Activated CD4-positive, alpha-beta T cell treated with anti-CD3 and anti-CD28 coated beads for 1 hour (primary cell): Measurements from ENCODE around the gene ZNF385C.
A peak's percentile ranks its signal among the peaks of the same experiment; 100 is the strongest.

ENCODE experiments used
- DNase-seq: peaks from one replicate; pipeline ENCODE4 v3.0.0-alpha.2; 2020

Gene ZNF385C

DNA sequence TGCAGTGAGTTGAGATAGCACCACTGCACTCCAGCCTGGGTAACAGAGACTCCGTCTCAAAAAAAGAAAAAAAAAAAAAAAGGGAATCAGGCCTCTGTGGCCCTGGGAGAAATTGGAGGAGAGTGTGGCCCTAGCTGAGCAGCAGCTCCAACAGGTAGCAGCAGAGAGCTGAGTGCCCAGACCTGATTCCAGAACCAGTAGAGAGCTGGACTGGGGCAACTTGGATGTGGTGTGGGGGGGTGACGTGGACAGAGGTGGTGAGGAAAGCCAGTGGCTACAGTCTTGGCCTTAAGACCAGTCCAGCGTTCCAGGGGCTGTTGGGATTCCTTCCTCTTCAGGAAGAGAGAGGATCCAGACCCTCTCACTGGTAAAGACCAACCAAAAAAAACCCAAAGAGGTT is 26.0 kb upstream of the ZNF385C start:
- DNase-seq: no peak

DNA sequence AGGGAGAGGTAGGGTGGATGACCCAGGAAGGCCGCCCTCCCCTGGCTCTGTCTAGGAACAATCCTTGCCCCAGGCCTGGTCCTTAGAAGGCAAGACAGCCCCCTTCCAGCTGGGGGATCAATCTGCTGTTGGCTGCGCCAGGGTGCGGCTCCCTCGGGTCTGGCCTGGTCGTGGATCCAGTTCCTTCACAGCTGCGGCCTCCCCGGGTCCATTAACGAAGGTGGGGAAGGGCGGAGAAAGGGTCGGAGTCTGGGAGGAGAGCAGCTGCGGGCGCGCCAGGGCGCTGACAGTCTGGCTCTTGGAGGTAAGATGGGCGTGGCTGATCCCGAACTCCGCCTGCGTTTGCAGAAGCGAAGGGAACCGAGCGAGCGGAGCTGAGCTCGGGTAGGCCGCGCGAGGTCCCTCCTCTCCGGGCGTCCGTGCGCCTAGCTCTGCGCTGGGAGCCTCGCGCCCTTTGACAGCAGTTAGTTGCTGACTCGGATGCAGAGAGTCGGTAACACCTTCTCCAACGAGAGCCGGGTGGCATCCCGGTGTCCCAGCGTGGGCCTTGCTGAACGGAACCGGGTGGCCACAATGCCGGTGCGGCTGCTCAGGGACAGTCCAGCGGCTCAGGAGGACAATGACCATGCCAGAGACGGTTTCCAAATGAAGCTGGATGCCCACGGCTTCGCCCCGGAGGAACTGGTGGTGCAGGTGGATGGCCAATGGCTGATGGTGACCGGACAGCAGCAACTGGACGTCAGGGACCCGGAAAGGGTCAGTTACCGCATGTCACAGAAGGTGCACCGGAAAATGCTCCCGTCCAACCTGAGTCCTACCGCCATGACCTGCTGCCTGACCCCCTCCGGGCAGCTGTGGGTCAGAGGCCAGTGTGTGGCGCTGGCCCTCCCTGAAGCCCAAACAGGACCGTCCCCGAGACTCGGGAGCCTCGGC is 24.4 kb upstream of the ZNF385C start, which contains the start of gene HSPB9:
Gene HSPB9 (plus strand): TSS at position 434 of the 933 bp plus-strand sequence. CDS start 47 bp downstream, at position 481.
- no peak for DNase-seq

DNA sequence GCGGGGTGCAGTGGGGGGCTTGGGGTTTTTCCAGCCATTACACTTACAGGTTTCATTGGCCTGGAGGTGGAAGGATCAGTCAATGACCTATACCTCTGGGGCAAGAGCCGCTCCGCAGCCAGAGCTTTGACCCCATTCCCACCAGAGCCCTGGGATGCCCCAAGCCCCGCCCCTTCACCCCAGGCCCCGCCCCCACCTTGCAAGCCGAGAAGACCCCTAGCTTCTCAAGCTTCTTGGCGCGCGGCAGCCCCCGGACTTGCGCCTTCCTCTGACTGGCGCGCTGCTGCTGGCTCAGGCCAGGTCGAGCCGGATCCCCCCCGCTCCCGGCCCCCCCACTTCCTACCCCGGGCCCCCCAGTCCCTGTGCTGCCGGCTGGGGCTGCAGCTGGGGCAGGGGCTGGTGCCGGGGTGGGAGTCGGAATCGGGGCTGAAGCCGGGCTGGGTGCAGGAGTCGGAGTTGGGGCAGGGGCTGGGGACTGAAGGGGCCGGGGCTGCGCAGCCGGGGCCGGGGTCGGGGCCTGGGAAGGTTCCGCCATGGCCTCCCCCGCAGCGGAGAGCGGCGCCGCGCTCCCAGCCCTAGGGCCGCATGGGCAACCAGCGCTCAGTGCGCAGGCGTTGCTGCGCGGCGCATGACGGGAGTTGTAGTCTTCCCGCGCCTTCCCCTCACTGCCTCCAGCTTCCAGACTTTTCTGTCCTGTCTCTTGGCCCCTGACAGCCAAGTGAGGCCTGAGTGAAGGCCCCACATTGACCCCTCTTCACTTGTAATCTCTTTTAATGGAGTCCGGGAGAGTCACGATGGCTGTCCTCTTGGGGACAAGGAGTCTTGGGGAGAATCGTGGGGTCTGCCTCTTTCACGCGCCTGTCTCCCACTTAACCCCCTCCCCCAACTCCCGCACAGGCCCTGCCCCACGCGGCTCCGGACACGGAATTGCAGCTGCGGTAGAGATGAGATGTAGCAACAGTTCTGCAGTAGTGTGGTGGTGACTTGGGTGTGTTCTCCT is 22.8 kb upstream of the ZNF385C start, which contains the start of gene KAT2A:
Gene KAT2A (minus strand): TSS at position 598 of the 1,000 bp plus-strand sequence. CDS start 63 bp downstream, at position 535.
- DNase-seq: peak; percentile 71

DNA sequence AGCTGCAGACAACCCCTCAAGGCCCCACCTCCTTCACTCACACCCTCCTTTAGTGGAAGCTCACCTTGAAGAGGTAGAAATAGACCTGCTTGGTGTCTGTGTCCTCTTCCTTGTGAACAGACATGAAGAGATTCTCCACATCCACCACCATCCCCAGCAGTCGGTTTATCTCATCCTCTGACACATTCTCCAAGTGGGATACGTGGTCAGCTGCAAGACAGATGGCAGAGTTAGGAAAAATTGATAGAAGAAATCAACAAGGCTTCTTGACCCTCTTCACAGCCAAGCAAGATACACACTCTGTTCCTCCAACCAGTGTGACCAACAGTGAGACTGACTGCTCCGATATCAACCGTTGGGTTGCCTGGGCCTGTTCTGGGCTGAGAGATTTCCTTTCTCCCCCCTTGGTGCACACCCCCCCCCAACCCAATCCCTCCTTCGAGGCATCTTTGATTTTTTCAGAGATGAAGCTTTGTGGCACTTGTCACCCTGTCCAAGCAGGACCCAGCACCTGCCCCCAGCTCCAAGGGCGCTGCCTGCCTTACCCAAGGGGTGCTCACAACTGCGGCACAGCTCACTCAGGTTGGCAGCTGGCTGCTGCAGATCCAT is 22.0 kb upstream of the ZNF385C start:
- no peak for DNase-seq

DNA sequence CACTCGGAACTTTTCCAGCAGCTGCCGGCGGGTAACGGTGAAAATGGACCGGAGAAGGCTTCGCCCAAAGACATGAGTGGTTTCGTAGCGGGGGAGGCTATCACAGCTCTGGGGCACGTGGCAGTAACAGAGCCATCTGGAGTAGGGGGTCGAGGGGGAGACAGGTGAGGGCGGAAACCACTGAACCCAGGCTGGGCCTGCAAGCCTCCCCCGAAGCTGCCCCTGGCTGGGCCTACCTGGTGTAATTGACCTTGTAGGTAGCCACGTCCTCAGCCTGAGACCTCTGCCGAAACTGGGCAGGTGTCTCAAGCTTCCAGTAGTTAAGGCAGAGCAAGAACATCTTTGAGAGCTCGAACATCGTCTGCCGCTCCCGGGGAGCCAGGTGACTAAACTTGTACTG is 21.0 kb upstream of the ZNF385C start:
- no peak for DNase-seq

DNA sequence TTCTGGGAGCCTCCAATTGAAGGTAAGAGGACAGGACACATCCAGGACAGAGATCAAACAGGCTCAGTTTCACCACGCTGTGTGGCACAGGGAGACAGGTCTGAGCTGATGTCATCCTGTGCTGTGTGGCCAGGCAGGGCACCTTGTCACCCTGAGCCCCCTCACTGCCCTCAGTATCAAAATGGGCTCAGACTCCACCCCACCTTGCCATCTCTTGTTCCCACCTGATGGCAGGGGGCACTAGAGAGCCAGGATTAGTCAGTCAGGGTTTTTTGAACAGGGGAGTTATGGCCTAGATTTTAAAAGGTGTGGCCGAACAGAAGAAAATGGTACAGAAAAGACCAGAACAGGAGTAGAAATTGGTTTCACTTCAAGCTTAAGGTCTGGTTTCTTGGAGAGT is 20.3 kb upstream of the ZNF385C start:
- DNase-seq: no peak

DNA sequence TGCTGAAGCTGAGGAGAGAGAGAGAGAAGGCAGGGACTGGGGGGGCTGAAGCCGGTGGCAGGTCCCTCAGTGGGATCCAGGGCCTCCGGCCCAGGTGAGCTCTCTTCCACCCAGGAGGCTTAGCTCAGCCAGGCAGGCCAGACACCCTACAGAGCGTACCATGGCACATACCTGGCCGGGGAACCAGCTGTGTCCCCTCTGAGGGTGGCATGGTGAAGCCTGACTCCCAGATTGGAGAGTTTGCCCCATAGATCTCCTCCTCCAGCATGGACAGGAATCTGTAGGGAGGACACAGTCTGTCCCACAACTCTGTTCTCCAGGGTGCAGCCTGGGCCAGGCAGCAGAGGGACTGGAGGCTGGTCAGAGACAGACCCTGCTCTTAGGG is 19.8 kb upstream of the ZNF385C start:
- DNase-seq: no peak

DNA sequence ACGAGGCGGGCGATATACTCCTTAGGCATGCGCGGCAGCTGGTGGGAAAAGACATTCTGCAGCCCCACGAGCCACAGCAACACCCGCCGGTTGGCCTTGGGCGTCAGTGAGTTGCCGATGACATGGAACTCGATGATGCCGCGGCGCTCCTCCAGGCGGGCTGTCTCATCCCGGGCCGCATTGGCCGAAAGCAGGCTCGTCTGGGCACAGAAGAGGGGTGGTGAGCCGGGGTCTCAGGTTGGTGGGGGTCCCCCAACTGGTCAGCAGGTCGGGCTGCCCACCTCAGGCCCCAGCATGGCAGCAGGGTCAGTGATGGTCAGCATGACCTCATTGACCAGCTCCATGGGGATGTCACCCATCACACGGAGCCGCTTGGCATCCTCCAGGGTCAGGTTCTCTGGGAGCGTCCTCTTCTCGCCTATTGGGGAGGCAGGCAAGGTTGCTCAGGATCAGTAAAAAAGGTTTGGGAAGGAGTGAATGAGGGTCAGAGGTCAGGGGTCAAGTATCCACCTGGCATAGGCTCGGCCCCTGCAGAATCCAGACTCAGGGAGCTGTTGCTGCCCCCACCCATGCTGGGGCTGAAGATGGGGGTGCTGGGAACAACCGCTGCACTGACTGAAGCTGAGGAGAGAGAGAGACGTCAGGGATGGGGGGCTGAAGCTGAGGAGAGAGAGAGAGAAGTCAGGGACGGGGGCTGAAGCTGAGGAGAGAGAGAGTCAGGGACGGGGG is 19.3 kb upstream of the ZNF385C start:
- no peak for DNase-seq

DNA sequence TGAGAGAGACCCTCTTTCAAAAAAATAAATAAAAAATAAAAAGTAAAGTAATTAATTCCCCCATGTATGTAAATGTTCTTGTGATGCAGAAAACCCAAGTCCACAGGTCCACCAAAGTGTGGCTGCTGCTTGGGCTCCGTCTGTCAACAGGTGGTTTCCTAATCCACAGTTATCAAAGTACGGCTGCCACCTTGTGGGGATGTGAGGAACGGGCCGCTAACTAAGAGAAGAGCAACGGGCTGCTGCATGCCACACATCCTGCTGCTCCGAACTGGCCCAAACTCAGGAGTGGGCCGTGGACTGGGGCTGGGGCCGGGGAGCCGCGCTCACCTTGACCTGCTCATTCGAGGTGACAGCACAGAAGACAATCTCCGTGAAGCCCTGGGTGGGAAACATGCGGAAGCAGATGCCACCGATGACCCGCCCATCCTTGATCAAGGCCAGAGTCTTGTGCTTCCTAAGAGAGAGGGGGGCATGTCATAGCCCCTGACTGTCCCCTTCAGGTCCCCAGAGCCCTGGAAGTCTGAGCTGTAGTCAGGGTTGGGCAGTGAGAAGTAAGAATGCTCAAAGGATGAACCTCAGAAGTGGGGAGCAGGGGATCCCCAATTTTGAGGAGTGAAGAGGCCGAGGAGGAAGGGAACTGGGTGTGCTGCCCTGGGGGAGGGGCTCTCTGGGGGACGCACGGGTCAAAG is 18.6 kb upstream of the ZNF385C start:
- DNase-seq: peak; percentile 75

DNA sequence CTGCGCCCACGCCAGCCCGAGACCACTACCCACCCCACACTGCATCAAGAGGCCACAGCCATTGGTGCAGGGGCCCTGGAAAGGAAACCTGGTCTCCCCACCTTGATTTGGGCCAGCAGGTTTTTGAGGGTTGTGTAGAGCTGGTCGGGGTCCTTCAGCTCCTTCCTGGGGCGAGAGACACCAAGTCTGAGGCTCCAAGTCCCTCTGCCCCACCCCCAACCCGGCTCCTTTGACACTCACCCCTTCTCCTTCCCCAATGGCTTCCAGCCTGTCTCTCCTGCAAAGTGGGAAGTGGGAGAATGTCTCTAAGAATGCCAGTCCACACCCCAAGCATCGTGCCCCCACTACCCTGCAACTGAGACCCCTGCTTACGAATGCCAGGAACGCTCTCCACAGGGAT is 15.8 kb upstream of the ZNF385C start:
- no peak for DNase-seq

DNA sequence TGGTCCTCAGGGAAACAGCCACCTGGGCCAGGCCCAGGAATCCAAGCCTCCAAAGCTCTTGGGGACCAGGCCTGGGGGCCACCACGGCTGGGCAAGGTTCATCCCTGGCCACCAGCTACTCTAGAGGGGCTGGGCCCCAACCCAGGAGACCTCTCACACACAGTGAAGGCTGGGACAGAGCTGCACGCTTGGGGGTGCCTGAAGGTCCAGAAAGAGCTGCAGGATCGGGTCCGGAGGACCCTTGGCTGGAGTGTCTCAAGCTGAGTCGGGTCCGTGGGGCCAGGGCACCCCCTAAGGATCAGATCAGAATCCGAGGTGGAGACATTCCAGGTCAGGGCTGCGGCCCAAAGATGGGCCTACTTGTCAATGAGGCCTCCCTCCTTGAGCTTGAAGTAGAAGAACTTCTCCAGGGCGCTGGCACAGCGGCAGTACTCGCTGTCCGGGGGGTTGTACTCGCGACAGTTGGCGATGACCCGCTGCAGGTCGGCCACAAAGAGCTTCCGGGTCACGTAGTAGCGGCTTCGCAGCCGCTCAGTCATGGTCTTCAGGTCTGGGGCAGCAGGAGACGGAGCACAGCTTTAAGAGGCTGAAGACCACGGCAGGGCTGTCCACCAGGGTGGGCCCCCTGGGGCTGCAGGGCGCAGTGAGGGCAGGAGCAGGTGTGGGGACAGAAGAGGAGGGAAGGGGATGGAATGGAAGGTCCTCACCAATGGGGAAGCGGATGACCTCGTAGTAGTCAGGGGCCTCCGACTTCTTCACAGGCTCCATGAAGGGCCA is 15.2 kb upstream of the ZNF385C start:
- no peak for DNase-seq

DNA sequence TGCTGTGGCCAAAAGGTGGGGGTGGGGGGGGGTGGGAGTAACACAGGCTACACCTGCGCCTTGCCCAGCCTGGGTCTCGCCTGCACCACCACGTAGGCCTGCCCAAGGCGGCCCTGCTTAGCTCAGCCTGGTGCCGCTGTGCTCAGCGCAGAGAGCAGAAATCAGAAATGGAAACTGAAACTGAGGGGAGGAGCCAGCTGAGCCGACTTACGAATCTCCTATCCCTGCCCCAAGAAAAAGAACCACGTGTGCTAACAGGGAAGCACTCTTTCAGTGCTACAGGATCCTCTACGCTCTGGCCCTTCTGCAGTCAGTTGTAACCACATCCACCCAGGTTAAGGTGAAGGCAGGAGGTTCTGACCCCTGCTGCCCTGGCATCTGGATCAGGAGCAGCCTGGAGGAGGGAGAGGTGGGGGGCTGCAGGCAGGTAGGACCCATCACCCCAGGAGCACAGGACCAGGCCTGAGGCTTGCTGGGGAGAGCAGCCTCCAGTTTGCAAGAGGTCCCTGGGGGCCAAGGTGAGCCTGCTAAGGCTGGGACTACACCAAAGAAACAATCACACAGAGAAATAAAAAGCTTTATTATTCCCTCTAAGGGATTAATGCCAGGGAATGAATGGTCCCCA is 14.4 kb upstream of the ZNF385C start, which contains the start of gene DHX58:
Gene DHX58 (minus strand): TSS at position 163 of the 625 bp plus-strand sequence. CDS start 822 bp downstream, outside the sequence.
- peak; percentile 78 for DNase-seq

DNA sequence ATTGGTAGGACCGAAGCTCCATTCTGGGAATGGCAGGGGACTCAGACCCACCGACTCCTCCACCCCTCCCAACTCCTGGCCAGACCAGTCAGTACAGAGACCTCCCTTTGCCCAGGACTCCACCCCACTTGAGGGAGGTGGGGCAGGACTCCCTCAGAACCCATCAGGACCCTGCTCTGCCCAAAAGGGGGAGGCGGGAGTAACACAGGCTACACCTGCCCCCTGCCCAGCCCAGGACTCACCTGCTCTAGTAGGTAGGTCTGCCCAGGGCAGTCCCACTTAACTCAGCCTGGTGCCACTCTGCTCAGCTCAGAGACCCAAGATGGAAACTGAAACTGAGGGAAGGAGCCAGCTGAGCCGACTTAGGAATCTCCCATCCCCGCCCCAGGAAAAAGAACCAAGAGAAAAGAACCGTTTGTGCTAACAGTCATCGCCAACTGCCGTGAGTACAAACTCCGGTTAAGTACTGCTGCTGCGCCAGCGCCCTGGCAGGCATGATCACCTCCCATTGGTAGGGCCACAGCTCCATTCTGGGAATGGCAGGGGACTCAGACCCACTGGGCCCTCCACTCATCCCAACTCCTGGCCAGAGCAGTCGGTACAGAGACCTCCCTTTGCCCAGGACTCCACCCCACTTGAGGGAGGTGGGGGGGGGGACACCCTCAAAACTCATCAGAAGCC is 13.7 kb upstream of the ZNF385C start:
- DNase-seq: peak; percentile 57

DNA sequence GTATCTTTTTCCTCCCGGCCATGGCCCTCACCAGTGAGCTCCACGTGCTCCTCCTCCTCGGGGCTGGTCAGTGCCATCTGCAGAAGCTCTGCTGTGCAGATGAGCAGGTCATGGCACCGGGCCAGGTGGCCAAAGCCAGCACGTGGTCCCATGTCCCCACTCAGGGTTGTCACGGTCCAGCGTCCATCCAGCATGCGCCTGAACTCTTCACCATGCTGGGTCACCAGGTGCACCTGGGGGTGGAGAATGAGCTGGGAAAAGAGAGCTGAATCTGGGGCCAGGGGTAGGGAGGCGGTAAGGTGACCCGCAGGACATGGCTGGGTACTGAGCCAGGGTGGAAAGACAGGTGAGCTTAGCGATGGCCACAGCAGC is 13.0 kb upstream of the ZNF385C start:
- no peak for DNase-seq

DNA sequence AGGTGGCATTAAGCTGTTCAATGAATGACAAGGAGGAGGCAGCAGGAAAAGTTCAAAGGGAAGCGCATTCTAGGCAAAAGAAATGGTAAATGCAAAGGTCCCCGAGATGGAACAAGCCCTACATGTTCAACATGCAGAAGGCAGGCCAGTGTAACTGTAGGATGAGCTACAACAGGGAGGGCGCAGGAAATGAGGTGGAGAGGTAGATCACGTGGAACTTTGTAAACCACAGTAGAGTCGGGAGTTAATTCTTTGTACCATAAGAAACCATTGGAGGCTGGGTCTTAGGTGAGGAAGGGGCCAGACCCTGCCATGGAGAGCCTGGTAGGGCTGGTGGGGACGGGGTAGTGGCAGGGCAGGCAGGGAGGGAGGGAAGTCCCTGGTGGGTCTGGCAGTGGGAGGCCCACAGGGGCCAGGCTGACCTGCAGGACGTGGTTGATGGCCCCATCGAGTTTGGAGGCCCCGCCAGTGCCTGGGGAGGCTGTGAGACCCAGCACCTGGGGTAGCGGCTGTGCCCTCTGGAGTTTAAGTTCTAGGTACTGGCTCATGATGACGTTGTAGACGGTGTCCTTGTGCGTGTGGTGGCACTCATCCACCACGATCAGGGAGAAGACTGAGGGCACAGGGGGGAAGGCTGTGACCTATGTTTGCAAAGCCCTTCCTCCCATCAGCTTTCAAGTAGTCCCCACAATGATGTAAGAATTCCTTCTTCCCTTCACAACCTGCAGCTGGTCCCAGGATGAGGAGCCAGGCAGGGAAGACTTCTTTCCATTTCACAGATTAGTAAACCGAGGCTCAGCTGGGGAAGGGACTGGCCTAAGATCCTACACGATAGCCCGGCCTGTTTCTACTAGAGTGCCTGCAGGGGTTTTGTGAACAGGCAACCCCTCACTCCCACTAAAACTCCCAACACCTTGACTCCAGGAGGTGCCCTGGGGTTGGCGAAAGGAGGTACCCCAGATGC is 12.3 kb upstream of the ZNF385C start:
- no peak for DNase-seq

DNA sequence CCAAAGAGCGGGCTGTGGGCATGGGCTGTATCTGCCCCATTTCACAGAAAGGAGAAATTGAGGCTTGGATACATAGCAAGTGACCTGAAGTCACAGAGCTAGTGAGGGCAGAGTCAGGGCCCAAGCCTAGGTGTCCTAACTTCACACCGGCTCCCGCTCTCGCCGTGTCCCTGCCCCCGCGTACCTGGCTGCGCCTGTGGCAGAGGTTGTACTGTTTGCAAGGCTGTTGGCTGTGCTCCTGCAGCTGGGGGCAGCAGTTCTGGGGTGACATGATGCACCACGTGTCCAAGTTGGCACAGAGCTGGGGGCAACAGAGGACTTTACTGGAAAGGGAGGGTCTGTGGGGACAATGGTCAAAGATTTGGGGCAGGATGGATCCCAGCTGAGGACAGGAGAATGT is 10.8 kb upstream of the ZNF385C start:
- no peak for DNase-seq

DNA sequence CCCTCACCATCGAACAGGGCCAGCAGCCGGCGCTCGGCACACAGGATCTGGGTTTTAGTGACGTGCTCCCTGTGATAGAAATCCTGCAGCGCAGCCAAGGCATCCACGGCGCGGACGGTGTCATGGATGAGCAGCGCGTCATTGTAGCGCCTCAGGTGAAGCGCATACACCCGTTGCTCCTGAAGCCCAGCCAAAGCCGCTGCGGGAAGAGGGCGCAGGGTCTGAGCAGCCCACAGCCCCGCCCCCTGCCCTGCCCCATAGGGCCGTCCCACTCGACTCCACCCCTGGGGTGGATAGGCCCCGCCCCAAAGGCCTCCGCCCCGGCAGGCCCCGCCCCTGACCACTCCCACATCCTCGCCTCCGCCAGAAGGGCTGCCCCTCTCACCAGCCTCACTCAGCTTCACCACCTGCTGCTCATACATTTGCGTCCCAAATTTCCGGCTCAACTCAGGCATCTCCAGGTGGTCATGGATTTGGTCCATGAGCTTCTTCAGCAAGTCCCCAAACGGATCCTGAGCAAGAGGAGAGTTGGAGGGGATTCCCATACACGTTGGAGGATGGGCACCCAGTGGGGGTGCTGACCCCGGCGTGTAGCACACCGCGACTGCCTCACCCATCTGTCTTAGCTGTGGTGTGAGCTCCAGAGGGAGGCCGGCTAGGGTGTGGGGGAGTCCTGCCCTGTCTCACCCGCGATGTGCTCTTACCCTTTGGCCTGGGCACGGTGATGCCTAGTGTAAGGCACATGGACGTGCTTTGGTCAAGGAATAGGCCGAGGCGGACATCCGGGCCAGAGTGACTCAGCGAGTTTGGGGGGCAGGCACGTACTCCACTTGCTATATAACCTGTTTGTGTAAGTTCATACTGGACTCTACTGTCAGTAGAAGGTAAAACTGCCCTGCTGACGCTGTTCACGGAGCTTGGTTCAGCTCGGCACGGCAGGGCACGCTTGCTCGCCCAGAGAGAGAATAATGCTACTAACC is 9.6 kb upstream of the ZNF385C start:
- DNase-seq: peak; percentile 85
